Skin epidermis (tissue), 12 donors: Measurements from ENCODE around the gene MYO1G.
"Not testable (repeated sequence)": the region's sequence is repeated elsewhere in the genome, so short reads cannot be mapped to it uniquely, and the experiment has no call there.

Source experiments
- H3K27ac ChIP-seq, 21 experiments: fragments of 200-600 bp; sonication (generic) in 11 of 21; one replicate each; pipeline ENCODE4 v1.5.0; 2020; ENCODE audit warnings: mild to moderate bottlenecking in 3 of 21, inconsistent platforms in 2 of 21, moderate library complexity in 2 of 21
- H3K4me3 ChIP-seq, 7 experiments: fragments of 200-600 bp; sonication (generic) in 2 of 7; one replicate each; pipeline ENCODE4 v1.5.0; 2020; ENCODE audit warnings: inconsistent platforms in 2 of 7, mild to moderate bottlenecking in 2 of 7, moderate library complexity in 1 of 7

Gene MYO1G

GRCh38 chr7:45000093-45001032 lies 21.5 kb upstream of the MYO1G start, which contains the start of gene CCM2:
Gene CCM2 (plus strand): TSS chr7:45000201. CDS start chr7:45000334, 133 bp downstream.
- Histone ChIP-seq H3K27ac (peak within 1 kb of the TSS; percentile 87 to 98 (median 94)), H3K4me3 (peak within 1 kb of the TSS; percentile 64 to 90 (median 87))

GRCh38 chr7:44999245-45000092 lies 20.7 kb upstream of the MYO1G start:
- peak overlapping the region; percentile 35 to 90 (median 86) for H3K4me3 ChIP-seq
- peak overlapping the region in 20 of 21 experiments; percentile 11 to 94 (median 81) for H3K27ac ChIP-seq

- peak overlapping the region in 1 of 7 experiments; percentile 35 for H3K4me3 ChIP-seq
- peak overlapping the region in 16 of 21 experiments; percentile 12 to 94 (median 82) for H3K27ac ChIP-seq
These were observed 19.5 kb upstream of the MYO1G start for GRCh38 chr7:44998153-44998871.

- H3K27ac ChIP-seq, result peak overlapping the region in 3 of 21 experiments; percentile 16 to 55 (median 47)
- no peak overlapping the region for H3K4me3 ChIP-seq
These were observed 17.0 kb upstream of the MYO1G start for GRCh38 chr7:44995555-44996493.

- H3K4me3 ChIP-seq, result no peak overlapping the region
- peak overlapping the region in 5 of 21 experiments; percentile 21 to 55 (median 36) for H3K27ac ChIP-seq
These were observed 16.2 kb upstream of the MYO1G start for GRCh38 chr7:44994877-44995554.

- not testable (repeated sequence) for H3K27ac ChIP-seq, H3K4me3 ChIP-seq
These were observed 13.4 kb upstream of the MYO1G start for GRCh38 chr7:44992004-44992795.

- peak overlapping the region in 17 of 21 experiments; percentile 11 to 77 (median 34) for H3K27ac ChIP-seq
These were observed 11.6 kb upstream of the MYO1G start for GRCh38 chr7:44990109-44991023.

GRCh38 chr7:44989132-44989531 lies 10.3 kb upstream of the MYO1G start:
- Histone ChIP-seq H3K4me3 (no peak overlapping the region), H3K27ac (peak overlapping the region in 2 of 21 experiments; percentile 67)

More at GRCh38 chr7:44990109-44991023, 11.6 kb upstream of the MYO1G start:
- no peak overlapping the region for H3K4me3 ChIP-seq

- no peak overlapping the region for H3K4me3 ChIP-seq
- H3K27ac ChIP-seq, result no peak overlapping the region
These were observed 9.9 kb upstream of the MYO1G start for GRCh38 chr7:44988701-44989100.

- Histone ChIP-seq H3K27ac (no peak overlapping the region), H3K4me3 (no peak overlapping the region)
These were observed 9.2 kb upstream of the MYO1G start for GRCh38 chr7:44987996-44988395.

GRCh38 chr7:44987457-44987856 lies 8.6 kb upstream of the MYO1G start:
- H3K27ac ChIP-seq, result peak overlapping the region in 12 of 21 experiments; percentile 72 to 97 (median 95)
- peak overlapping the region in 4 of 7 experiments; percentile 49 to 67 (median 66) for H3K4me3 ChIP-seq

- H3K27ac ChIP-seq, result peak overlapping the region; percentile 72 to 97 (median 94)
- H3K4me3 ChIP-seq, result peak overlapping the region; percentile 49 to 67 (median 64)
These were observed 7.6 kb upstream of the MYO1G start for GRCh38 chr7:44986218-44987053.

GRCh38 chr7:44985900-44986217 lies 7.0 kb upstream of the MYO1G start:
- peak overlapping the region; percentile 49 to 67 (median 64) for H3K4me3 ChIP-seq

GRCh38 chr7:44985033-44985695 lies 6.3 kb upstream of the MYO1G start:
- H3K27ac ChIP-seq, result peak overlapping the region in 18 of 21 experiments; percentile 7 to 97 (median 94)

More at GRCh38 chr7:44985900-44986217, 7.0 kb upstream of the MYO1G start:
- H3K27ac ChIP-seq, result peak overlapping the region; percentile 72 to 97 (median 94)

GRCh38 chr7:44984478-44984758 lies 5.6 kb upstream of the MYO1G start:
- peak overlapping the region in 2 of 7 experiments; percentile 64 to 67 for H3K4me3 ChIP-seq
- peak overlapping the region in 6 of 21 experiments; percentile 2 to 39 (median 22) for H3K27ac ChIP-seq

More at GRCh38 chr7:44985033-44985695, 6.3 kb upstream of the MYO1G start:
- peak overlapping the region; percentile 49 to 67 (median 64) for H3K4me3 ChIP-seq
